ENCODE data around the gene ZMYM4.

GRCh38 chr1:35284852-35285251 lies 16.3 kb downstream of the ZMYM4 start:
- TF ChIP-seq TEAD4 (IDR thresholded peaks at IDR 0.05) (no peak), EP300 (IDR thresholded peaks at IDR 0.05; ENCODE audit: borderline replicate concordance) (no peak), NFIC (IDR thresholded peaks at IDR 0.05) (no peak), MAX (IDR thresholded peaks at IDR 0.05) (no peak), CREB1 (IDR thresholded peaks at IDR 0.05; ENCODE audit: low read depth) (no peak), RAD21 (IDR thresholded peaks at IDR 0.05; ENCODE audit: low read depth) (no peak), EGR1 (IDR thresholded peaks at IDR 0.05) (no peak), CEBPB (IDR thresholded peaks at IDR 0.05) (no peak)

Data from Ishikawa (cell line).